Activated naive CD8-positive, alpha-beta T cell treated with anti-CD3 and anti-CD28 coated beads, Interleukin-2, amount 10 ng/mL, durations not matched to agents 7 days and 5 days (primary cell): Measurements from ENCODE around the gene POMT2. TPM values are rescaled to one million over a fixed set of nuclear protein-coding genes. Genes with fewer than 3 reads are reported as not detected.

ENCODE experiments used
- ATAC-seq: fragments of 150-1000 bp; cut with Tn5 transposase; one replicate; pipeline ENCODE4 v1.10.0; 2021; ENCODE audit warnings: low read depth, moderate library complexity
- POLR2A ChIA-PET: fragments of 350-600 bp; sonication (Branson Sonifier 250); formaldehyde crosslinking; loops from one replicate; lab custom pipeline; 2021; ENCODE audit warnings: antibody characterized with exemption; lab: Charles Lee
- DNase-seq: peaks from one replicate; pipeline ENCODE4 v3.0.0; 2021
- H3K27ac Mint-ChIP-seq: one replicate; pipeline ENCODE4 v1.8.0; 2022; ENCODE audit warnings: mild to moderate bottlenecking, mixed read lengths
- H3K27me3 Mint-ChIP-seq: one replicate; pipeline ENCODE4 v1.8.0; 2022; ENCODE audit warnings: mild to moderate bottlenecking, moderate library complexity, mixed read lengths
- H3K36me3 Mint-ChIP-seq: one replicate; pipeline ENCODE4 v1.8.0; 2021; ENCODE audit warnings: mild to moderate bottlenecking, mixed read lengths
- H3K4me1 Mint-ChIP-seq: one replicate; pipeline ENCODE4 v1.8.0; 2021; ENCODE audit warnings: mixed read lengths
- H3K4me3 Mint-ChIP-seq: one replicate; pipeline ENCODE4 v1.8.0; 2022; ENCODE audit warnings: mild to moderate bottlenecking, moderate library complexity, mixed read lengths
- H3K9me3 Mint-ChIP-seq: one replicate; pipeline ENCODE4 v1.8.0; 2021; ENCODE audit warnings: mixed read lengths
- total RNA-seq, 2 experiments: library from RNA; stranded (reverse); gene quantifications; one replicate each; pipeline ENCODE4 v1.2.3, GENCODE V29; 2021

The POMT2 gene
- total RNA-seq, 2 experiments from 2014 or later = 9.3 to 10.6 TPM

- Mint-ChIP-seq H3K4me1 (no peaks in the 10 kb centered on the region), H3K4me3 (no peak overlapping the region), H3K9me3 (no peaks in the 10 kb centered on the region), H3K27ac (no peak overlapping the region), H3K27me3 (peaks cover 2% of the 10 kb centered on the region), H3K36me3 (no peaks in the 10 kb centered on the region)
- POLR2A ChIA-PET = no interaction called here
- ATAC-seq (no peak), DNase-seq (no peak)
Observed at GRCh38 chr14:77248666-77249065, 72.0 kb downstream of the POMT2 start.

DNA sequence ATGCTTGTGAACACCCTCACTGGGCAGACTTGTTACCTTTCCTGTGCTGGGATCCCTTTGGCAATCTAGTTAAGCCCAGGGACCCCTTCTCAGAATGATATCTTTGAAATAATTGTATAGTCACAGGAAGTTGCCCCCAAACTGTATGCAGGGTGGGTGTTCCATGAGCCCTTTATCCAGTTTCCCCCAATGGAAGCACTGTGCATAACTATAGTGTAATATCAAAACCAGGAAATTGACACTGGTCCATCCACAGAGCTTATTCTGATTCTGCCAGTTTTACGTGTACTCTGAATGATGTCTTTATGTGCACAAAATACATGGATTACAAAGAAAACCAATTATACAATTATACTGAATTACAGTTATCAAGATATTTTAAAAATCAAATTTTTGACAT, 73.9 kb downstream of the POMT2 start:
- Mint-ChIP-seq H3K27ac (no peak overlapping the region), H3K4me3 (no peak overlapping the region), H3K36me3 (no peaks in the 10 kb centered on the region), H3K27me3 (no peaks in the 10 kb centered on the region), H3K9me3 (no peaks in the 10 kb centered on the region), H3K4me1 (no peaks in the 10 kb centered on the region)
- POLR2A ChIA-PET = no interaction called here
- DNase-seq = no peak
- no peak for ATAC-seq

DNA sequence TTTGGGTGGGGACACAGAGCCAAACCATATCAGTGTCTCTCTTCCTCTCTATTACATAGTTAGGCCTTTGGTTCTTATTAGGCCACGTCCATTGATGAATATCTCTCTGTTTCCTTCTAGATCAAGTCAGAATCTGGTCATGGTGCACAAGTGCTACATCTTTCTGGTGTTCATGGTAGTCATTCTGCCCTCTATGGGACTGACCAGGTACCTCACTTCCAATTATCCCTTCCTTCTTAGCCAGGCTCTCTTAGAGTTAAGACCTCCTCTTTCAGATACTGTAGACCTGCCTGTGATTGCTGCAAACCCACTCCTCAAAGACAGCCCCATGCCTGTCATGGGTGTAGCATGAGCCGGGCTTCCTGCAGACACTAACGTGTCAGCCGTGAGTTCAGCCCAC, 74.9 kb downstream of the POMT2 start:
- H3K4me3 Mint-ChIP-seq = no peak overlapping the region
- ATAC-seq (no peak), DNase-seq (no peak)
- POLR2A ChIA-PET = no interaction called here
- no peaks in the 10 kb centered on the region for H3K27me3 Mint-ChIP-seq
- H3K27ac Mint-ChIP-seq = no peak overlapping the region
- H3K36me3 Mint-ChIP-seq = no peaks in the 10 kb centered on the region
- H3K4me1 Mint-ChIP-seq = no peaks in the 10 kb centered on the region
- H3K9me3 Mint-ChIP-seq = no peaks in the 10 kb centered on the region

DNA sequence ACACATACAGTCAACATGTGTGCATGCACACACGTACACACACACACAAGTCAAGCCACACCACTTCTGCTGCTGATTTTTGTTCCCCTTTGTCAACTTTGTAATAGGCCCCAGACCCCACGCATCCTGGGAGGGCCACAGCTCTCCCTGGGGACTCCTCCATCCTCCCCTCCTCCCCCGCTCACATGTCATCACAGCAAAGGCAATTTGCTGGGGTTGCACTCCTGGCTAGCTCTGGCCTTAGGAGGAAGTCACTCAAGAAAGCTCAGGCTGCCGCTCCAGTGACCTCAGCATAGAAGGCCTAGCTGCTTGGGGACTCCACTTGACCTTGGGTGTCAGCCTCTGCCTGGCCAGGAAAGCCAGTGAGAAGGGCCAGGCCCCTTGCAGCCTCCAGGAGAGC, 76.8 kb downstream of the POMT2 start:
- no peaks in the 10 kb centered on the region for H3K9me3 Mint-ChIP-seq
- H3K4me3 Mint-ChIP-seq = no peak overlapping the region
- H3K27me3 Mint-ChIP-seq = no peaks in the 10 kb centered on the region
- no peak overlapping the region for H3K27ac Mint-ChIP-seq
- DNase-seq (no peak), ATAC-seq (no peak)
- H3K36me3 Mint-ChIP-seq = no peaks in the 10 kb centered on the region
- POLR2A ChIA-PET = no interaction called here
- no peaks in the 10 kb centered on the region for H3K4me1 Mint-ChIP-seq

- Mint-ChIP-seq H3K36me3 (no peaks in the 10 kb centered on the region), H3K9me3 (no peaks in the 10 kb centered on the region), H3K27me3 (no peaks in the 10 kb centered on the region), H3K27ac (no peak overlapping the region), H3K4me3 (no peak overlapping the region), H3K4me1 (no peaks in the 10 kb centered on the region)
- POLR2A ChIA-PET = no interaction called here
- ATAC-seq (no peak), DNase-seq (no peak)
Observed at GRCh38 chr14:77242752-77243151, 77.9 kb downstream of the POMT2 start.

DNA sequence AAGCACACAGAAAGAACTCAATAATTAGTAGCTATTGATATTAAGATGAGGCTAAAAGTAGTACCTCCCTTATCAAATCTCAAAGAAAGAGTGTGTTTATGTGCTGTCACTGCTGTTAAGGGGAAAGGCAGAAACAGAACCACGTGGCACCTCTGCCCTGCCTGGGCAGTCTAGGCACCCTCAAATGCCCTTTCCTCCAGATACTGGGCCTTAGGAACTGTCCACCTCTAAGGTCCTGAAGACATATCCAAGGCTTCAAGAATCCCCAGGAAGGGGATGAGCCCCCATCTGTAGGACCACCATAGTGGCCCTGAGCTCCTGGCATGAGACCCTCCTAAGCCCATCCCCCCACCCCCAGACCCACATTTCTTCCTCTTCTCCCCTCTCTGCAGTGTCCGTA, 78.7 kb downstream of the POMT2 start:
- Mint-ChIP-seq H3K4me3 (no peak overlapping the region), H3K36me3 (no peaks in the 10 kb centered on the region), H3K27ac (no peak overlapping the region), H3K9me3 (no peaks in the 10 kb centered on the region), H3K4me1 (no peaks in the 10 kb centered on the region), H3K27me3 (no peaks in the 10 kb centered on the region)
- POLR2A ChIA-PET = no interaction called here
- ATAC-seq = no peak
- no peak for DNase-seq

DNA sequence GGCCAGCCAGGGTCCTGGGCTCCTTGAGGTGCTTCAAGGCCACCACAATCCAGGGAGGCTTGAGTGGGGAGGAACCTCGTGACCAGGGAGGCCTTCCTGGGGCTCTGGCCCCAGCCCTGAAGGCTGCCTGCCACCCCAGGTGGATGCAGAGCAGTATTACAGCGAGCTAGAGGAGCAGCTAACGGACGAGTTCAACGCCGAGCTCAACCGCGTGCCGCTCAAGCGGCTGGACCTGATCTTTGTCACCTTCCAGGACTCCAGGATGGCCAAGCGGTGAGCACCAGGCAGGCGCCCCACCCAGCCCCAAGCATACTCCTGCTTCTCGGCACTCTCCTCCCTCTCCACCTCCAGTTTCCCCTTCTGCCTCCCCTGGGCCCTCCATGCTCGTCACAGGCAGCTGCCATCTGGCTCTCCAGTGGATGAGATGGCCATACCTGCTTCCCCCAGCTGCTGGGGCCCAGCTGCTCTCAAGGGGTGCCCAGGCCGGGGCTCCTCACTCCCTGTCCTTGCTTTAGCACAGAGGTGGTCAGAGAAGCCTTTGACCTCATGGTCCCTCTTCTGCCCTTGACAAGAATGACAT, 80.3 kb downstream of the POMT2 start:
- no peak for DNase-seq
- Mint-ChIP-seq H3K4me3 (no peak overlapping the region), H3K4me1 (no peaks in the 10 kb centered on the region), H3K36me3 (no peaks in the 10 kb centered on the region), H3K27ac (no peak overlapping the region), H3K9me3 (no peaks in the 10 kb centered on the region), H3K27me3 (no peaks in the 10 kb centered on the region)
- no peak for ATAC-seq
- POLR2A ChIA-PET = no interaction called here

- DNase-seq = no peak
- no peaks in the 10 kb centered on the region for H3K36me3 Mint-ChIP-seq
- ATAC-seq = no peak
- H3K4me1 Mint-ChIP-seq = no peaks in the 10 kb centered on the region
- no peak overlapping the region for H3K4me3 Mint-ChIP-seq
- no peak overlapping the region for H3K27ac Mint-ChIP-seq
- H3K9me3 Mint-ChIP-seq = no peaks in the 10 kb centered on the region
- H3K27me3 Mint-ChIP-seq = no peaks in the 10 kb centered on the region
- POLR2A ChIA-PET = no interaction called here
Observed at GRCh38 chr14:77239412-77239811, 81.3 kb downstream of the POMT2 start.

DNA sequence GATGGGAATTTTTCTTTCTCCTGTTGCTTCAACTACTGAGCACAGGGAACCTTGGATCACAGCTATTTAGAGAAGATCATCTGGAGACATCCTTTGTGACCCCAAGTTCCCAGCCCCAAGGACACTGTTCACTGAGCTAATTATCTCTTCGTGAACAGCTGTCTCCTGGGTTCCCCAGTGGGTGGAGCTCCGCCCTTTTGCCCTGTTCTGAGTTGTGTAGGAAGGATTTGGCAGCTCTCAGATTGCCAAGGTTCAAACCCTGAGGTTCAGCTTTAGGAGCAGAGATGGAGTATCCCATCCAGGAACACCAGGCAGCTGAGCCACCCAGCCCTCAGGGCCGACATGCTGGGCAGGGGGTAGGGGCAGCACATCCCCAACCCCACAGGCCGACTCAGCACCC, 81.7 kb downstream of the POMT2 start:
- H3K27me3 Mint-ChIP-seq = no peaks in the 10 kb centered on the region
- ATAC-seq (no peak), DNase-seq (no peak)
- H3K36me3 Mint-ChIP-seq = no peaks in the 10 kb centered on the region
- POLR2A ChIA-PET = no interaction called here
- H3K4me1 Mint-ChIP-seq = no peaks in the 10 kb centered on the region
- H3K9me3 Mint-ChIP-seq = no peaks in the 10 kb centered on the region
- no peak overlapping the region for H3K4me3 Mint-ChIP-seq
- H3K27ac Mint-ChIP-seq = no peak overlapping the region

DNA sequence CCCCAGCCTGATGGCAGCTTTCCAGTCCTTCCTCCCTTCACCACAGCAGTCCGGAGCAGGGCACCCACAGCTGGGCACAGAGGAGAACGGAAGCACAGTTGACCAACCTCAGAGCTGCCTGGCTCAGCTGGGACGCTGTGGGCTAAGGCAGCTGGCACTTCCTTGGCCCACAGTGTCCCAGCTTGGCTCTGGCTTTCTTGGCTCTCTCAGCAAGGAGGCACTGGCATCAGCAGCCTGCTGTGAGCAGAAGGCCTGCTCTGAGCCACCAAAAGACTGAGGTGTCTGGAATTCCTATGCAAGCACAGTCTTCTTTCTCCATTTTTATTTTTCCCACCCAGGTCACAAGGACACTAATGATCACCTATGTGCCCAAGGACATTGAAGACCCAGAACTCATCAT, 82.3 kb downstream of the POMT2 start:
- no peak for DNase-seq
- ATAC-seq = no peak
- no peak overlapping the region for H3K27ac Mint-ChIP-seq
- no peaks in the 10 kb centered on the region for H3K36me3 Mint-ChIP-seq
- POLR2A ChIA-PET = no interaction called here
- H3K9me3 Mint-ChIP-seq = no peaks in the 10 kb centered on the region
- H3K4me1 Mint-ChIP-seq = no peaks in the 10 kb centered on the region
- no peak overlapping the region for H3K4me3 Mint-ChIP-seq
- no peaks in the 10 kb centered on the region for H3K27me3 Mint-ChIP-seq

DNA sequence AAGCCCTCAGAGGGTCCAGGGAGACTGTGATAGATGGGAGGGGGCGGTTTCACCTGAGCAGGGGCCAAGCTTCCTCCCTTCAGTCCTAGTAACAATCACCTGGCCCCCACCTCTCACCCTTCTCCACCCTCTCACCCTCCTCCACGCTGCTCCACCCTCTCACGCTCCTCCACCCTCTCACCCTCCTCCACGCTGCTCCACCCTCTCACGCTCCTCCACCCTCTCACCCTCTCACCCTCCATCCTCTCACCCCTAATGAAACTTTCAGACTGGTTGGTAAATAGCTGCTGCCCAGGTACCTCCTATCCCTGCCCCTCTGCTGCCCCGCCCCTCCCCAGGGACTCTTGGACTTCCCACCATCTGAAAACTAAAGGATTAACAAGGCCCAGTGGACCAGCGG, 83.9 kb downstream of the POMT2 start:
- Mint-ChIP-seq H3K9me3 (no peaks in the 10 kb centered on the region), H3K27me3 (no peaks in the 10 kb centered on the region), H3K4me1 (no peaks in the 10 kb centered on the region), H3K36me3 (no peaks in the 10 kb centered on the region), H3K27ac (no peak overlapping the region), H3K4me3 (no peak overlapping the region)
- no peak for ATAC-seq
- no peak for DNase-seq
- POLR2A ChIA-PET = no interaction called here

GRCh38 chr14:77231721-77232120, 89.0 kb downstream of the POMT2 start:
- H3K9me3 Mint-ChIP-seq = no peaks in the 10 kb centered on the region
- POLR2A ChIA-PET = no interaction called here
- no peak overlapping the region for H3K4me3 Mint-ChIP-seq
- no peak overlapping the region for H3K27ac Mint-ChIP-seq
- no peaks in the 10 kb centered on the region for H3K4me1 Mint-ChIP-seq
- ATAC-seq (no peak), DNase-seq (no peak)
- no peaks in the 10 kb centered on the region for H3K27me3 Mint-ChIP-seq
- H3K36me3 Mint-ChIP-seq = no peaks in the 10 kb centered on the region

DNA sequence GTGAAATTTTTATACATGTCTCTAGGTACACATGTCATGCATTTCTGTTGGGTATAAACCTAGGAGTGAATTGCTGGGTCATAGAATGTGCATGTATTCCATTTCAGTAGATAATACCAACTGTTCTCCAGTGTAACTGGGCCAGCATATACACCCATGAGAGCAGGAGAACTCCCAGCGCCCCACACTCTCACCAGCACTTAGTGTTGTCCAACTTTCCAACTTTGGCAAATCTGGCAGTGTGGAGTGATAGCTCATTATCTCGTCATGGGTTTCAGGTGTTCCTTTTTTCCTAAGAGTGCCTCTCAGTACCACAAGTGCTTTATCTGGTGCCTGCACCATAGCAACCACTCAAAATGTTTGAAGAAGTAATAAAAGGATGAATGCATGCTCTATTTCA, 89.8 kb downstream of the POMT2 start:
- ATAC-seq (no peak), DNase-seq (no peak)
- Mint-ChIP-seq H3K36me3 (no peaks in the 10 kb centered on the region), H3K27ac (no peak overlapping the region), H3K9me3 (no peaks in the 10 kb centered on the region), H3K27me3 (no peaks in the 10 kb centered on the region), H3K4me1 (no peaks in the 10 kb centered on the region), H3K4me3 (no peak overlapping the region)
- POLR2A ChIA-PET = no interaction called here

GRCh38 chr14:77228056-77228455, 92.6 kb downstream of the POMT2 start:
- no peak for ATAC-seq

More at GRCh38 chr14:77228056-77228455, 92.6 kb downstream of the POMT2 start:
- no peaks in the 10 kb centered on the region for H3K4me1 Mint-ChIP-seq
- no peak overlapping the region for H3K27ac Mint-ChIP-seq
- H3K4me3 Mint-ChIP-seq = no peak overlapping the region
- no peaks in the 10 kb centered on the region for H3K9me3 Mint-ChIP-seq
- DNase-seq = no peak
- no peaks in the 10 kb centered on the region for H3K36me3 Mint-ChIP-seq
- H3K27me3 Mint-ChIP-seq = no peaks in the 10 kb centered on the region
- POLR2A ChIA-PET = no interaction called here
